SU-DHL-6 (cell line): ENCODE data around the gene MIX23.

Experiments used
- H2AFZ ChIP-seq: fragments of 200-600 bp; sonication (generic); 2 replicates; pipeline ENCODE4 v1.6.1; 2014; ENCODE audit warnings: low read depth, mild to moderate bottlenecking, moderate library complexity, mixed read lengths, antibody characterized with exemption, low read length; ENCODE audit not compliant: severe bottlenecking
- H3F3A ChIP-seq: fragments of 200-600 bp; shearing (Covaris generic); 2 replicates; pipeline ENCODE4 v1.6.0; 2016; ENCODE audit warnings: antibody characterized with exemption, mild to moderate bottlenecking; ENCODE audit not compliant: insufficient read depth
- H3K27ac ChIP-seq: fragments of 200-600 bp; sonication (generic); 2 replicates; pipeline ENCODE4 v1.5.1; 2016; ENCODE audit warnings: low read depth, mild to moderate bottlenecking, low read length, moderate library complexity, mixed read lengths
- H3K27me3 ChIP-seq: fragments of 200-600 bp; sonication (generic), shearing (Covaris generic); 2 replicates; pipeline ENCODE4 v1.6.0; 2014; ENCODE audit warnings: mild to moderate bottlenecking, low read length
- H3K36me3 ChIP-seq: fragments of 200-600 bp; sonication (generic); 2 replicates; pipeline ENCODE4 v1.6.1; 2014; ENCODE audit warnings: mild to moderate bottlenecking, low read length, mixed read lengths
- H3K4me2 ChIP-seq: fragments of 300-600, 200-600 bp; shearing (Covaris generic), sonication (generic); 2 replicates; pipeline ENCODE4 v1.6.0; 2014; ENCODE audit warnings: low read length, low read depth, mild to moderate bottlenecking; ENCODE audit not compliant: poor library complexity, severe bottlenecking
- H3K4me3 ChIP-seq: fragments of 200-600 bp; sonication (generic); 2 replicates; pipeline ENCODE4 v1.5.1; 2014; ENCODE audit warnings: antibody characterized with exemption, low read length, mild to moderate bottlenecking, mixed read lengths; ENCODE audit not compliant: insufficient read depth, poor library complexity, severe bottlenecking
- H3K79me2 ChIP-seq: fragments of 200-600 bp; sonication (generic); 2 replicates; pipeline ENCODE4 v1.6.1; 2014; ENCODE audit warnings: mild to moderate bottlenecking, low read length, moderate library complexity; ENCODE audit not compliant: insufficient read depth
- H3K9ac ChIP-seq: fragments of 200-600 bp; sonication (generic); 2 replicates; pipeline ENCODE4 v1.7.0; 2014; ENCODE audit warnings: mild to moderate bottlenecking, low read length
- H3K9me2 ChIP-seq: fragments of 200-600 bp; sonication (generic); replicated peaks from 2 replicates; pipeline ENCODE4 v1.6.1; 2014; ENCODE audit warnings: low read length; ENCODE audit not compliant: insufficient read depth
- H3K9me3 ChIP-seq: fragments of 200-600 bp; sonication (generic); 2 replicates; pipeline ENCODE4 v1.6.1; 2014; ENCODE audit warnings: low read length, mixed read lengths; ENCODE audit not compliant: insufficient read depth
- H4K20me1 ChIP-seq: fragments of 200-600 bp; sonication (generic); 2 replicates; pipeline ENCODE4 v1.6.1; 2014; ENCODE audit warnings: low read depth, mild to moderate bottlenecking, antibody characterized with exemption, low read length, moderate library complexity, mixed read lengths
- CTCF ChIP-seq: fragments of 200-600 bp; sonication (generic); IDR thresholded peaks from one replicate; pipeline ENCODE4 v1.5.1; 2017; ENCODE audit warnings: antibody characterized with exemption, mild to moderate bottlenecking, low read length, moderate library complexity; ENCODE audit not compliant: insufficient read depth, poor library complexity, severe bottlenecking
- EZH2phosphoT487 ChIP-seq: fragments of 200-600 bp; sonication (generic), shearing (Covaris generic); conservative IDR thresholded peaks from 2 replicates; pipeline ENCODE4 v1.6.1; 2018; ENCODE audit warnings: mild to moderate bottlenecking, antibody characterized with exemption, low read length, moderate library complexity, mixed read lengths

MIX23 gene

DNA sequence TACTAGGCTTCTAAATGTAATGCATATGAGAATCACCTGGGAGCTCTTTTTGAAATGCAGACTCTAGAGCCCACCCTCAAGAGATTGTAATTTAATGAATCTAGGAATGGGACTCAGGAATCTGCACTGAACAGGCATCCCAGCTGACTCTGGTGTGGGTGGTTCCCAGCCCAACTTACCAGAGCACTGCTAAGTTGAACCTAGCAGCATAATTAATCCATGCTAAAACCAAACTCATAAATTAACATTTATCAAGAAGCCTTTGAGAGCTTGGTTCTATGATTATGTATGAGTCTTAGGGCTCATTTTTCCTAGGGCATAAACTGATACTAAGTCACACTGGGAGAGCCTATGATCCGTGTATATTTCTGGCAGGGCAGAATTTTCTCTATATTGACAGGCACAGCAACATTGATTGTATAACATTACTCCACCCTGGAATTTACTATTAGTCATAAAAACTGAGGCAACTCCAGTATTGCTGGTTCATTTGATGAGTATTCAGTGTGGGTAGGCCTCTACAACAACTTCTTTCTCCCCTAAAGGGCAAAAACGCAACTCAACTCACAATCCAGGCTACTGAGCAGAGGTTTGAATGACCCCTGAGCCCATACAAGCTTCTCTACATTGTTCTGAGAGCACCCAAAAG lies 68.7 kb downstream of the MIX23 start:
- Histone ChIP-seq H3K9me2 (no peaks in the 10 kb centered on the region), H3F3A (no peaks in the 10 kb centered on the region), H3K4me3 (no peak overlapping the region), H2AFZ (no peak overlapping the region), H3K36me3 (no peaks in the 10 kb centered on the region), H3K9ac (no peak overlapping the region), H3K9me3 (no peaks in the 10 kb centered on the region), H3K27ac (no peak overlapping the region), H3K27me3 (no peaks in the 10 kb centered on the region), H4K20me1 (no peaks in the 10 kb centered on the region), H3K79me2 (no peaks in the 10 kb centered on the region), H3K4me2 (no peak overlapping the region)
- TF ChIP-seq CTCF (no peak), EZH2phosphoT487 (no peak)

- Histone ChIP-seq H3K4me3 (no peak overlapping the region), H2AFZ (no peak overlapping the region), H3K4me2 (no peak overlapping the region), H4K20me1 (no peaks in the 10 kb centered on the region), H3K27me3 (no peaks in the 10 kb centered on the region), H3K9me3 (no peaks in the 10 kb centered on the region), H3K79me2 (no peaks in the 10 kb centered on the region), H3K36me3 (no peaks in the 10 kb centered on the region), H3F3A (no peaks in the 10 kb centered on the region), H3K9me2 (no peaks in the 10 kb centered on the region), H3K9ac (no peak overlapping the region), H3K27ac (no peak overlapping the region)
- TF ChIP-seq CTCF (no peak), EZH2phosphoT487 (no peak)
Observed at GRCh38 chr3:122313281-122313680, 69.8 kb downstream of the MIX23 start.

DNA sequence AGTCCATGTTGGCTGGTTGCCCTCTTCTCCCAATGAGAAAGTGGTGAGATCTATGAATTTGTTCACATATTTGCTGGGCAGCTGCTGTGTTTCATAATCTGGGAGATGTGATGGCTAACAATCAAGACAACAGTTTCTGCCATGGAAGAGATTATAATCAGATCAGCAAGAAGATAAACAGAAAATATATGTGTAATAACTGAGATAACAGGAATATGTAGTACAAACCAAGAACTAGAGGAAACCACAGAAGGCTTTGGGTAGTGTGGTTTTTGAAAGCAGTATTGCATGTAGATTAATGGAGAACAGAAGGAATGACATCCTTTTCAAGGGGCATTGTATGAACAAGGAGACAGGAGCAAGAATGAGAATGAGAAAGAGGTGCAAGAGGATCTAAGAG lies 70.2 kb downstream of the MIX23 start:
- H3K79me2 ChIP-seq = no peaks in the 10 kb centered on the region
- H2AFZ ChIP-seq = no peak overlapping the region
- H3F3A ChIP-seq = no peaks in the 10 kb centered on the region
- H3K9me2 ChIP-seq = no peaks in the 10 kb centered on the region
- H3K27me3 ChIP-seq = no peaks in the 10 kb centered on the region
- H4K20me1 ChIP-seq = no peaks in the 10 kb centered on the region
- no peak overlapping the region for H3K9ac ChIP-seq
- no peak overlapping the region for H3K27ac ChIP-seq
- no peak overlapping the region for H3K4me2 ChIP-seq
- H3K4me3 ChIP-seq = no peak overlapping the region
- TF ChIP-seq EZH2phosphoT487 (no peak), CTCF (no peak)
- no peaks in the 10 kb centered on the region for H3K9me3 ChIP-seq
- H3K36me3 ChIP-seq = no peaks in the 10 kb centered on the region
